Measurements from ENCODE around the gene PIGC. TPM values are rescaled to one million over a fixed set of nuclear protein-coding genes. Genes with fewer than 3 reads are reported as not detected.

PIGC gene
- total RNA-seq, 4 donors from 2014 or later = 10.8 to 23.1 (median 18.1) TPM

DNA sequence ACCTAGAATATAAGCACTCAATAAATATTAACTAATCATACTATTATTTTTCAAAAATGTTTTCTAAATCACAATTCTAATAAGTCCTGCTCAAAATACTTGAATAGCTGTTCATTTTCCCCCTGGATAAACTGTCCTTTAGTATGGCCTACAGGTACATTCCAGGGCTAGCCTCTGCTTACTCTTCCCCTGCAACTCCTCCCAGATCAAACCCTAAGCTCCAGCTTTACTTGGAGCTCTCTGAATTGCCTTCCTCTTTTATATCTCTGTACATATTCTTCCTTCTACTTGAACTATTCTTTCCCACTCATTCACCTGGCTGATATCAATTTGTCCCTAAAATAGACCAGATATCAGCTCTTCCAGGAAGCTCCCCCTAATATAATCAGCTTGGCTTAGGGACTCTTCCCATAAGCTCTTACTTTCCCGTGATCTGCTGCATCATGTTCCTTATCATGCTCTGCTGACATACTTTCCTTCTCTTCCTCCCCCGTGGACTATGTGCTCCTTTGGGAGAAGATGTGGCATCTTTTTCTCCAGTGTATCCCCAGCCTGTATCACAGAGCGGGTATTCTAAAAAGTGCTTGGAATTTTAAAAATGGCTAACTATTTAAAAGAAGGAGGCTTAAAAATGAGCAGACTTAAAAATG lies 43.1 kb upstream of the PIGC start:
- TF ChIP-seq, protein P1, sequence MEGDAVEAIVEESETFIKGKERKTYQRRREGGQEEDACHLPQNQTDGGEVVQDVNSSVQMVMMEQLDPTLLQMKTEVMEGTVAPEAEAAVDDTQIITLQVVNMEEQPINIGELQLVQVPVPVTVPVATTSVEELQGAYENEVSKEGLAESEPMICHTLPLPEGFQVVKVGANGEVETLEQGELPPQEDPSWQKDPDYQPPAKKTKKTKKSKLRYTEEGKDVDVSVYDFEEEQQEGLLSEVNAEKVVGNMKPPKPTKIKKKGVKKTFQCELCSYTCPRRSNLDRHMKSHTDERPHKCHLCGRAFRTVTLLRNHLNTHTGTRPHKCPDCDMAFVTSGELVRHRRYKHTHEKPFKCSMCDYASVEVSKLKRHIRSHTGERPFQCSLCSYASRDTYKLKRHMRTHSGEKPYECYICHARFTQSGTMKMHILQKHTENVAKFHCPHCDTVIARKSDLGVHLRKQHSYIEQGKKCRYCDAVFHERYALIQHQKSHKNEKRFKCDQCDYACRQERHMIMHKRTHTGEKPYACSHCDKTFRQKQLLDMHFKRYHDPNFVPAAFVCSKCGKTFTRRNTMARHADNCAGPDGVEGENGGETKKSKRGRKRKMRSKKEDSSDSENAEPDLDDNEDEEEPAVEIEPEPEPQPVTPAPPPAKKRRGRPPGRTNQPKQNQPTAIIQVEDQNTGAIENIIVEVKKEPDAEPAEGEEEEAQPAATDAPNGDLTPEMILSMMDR (IDR thresholded peaks at IDR 0.05) = no peak
- no peak for TF ChIP-seq POLR2A (IDR thresholded peaks at IDR 0.05)
- H3K4me1 ChIP-seq = peaks cover 0 to 20% (median 3%) of the 10 kb centered on the region in 3 donors
- no peak for DNase-seq
- 68% methylated on average over 3 of the region's 3 CpGs for WGBS, 2 donors
- H3K27me3 ChIP-seq = no peaks in the 10 kb centered on the region
- intact Hi-C loops (cut with DNase I) = no loop called here
- no peaks in the 10 kb centered on the region for H3K9me3 ChIP-seq
- no peaks in the 10 kb centered on the region for H3K36me3 ChIP-seq
- H3K4me3 ChIP-seq = no peak overlapping the region
- no peak overlapping the region for H3K27ac ChIP-seq

- no peaks in the 10 kb centered on the region for H3K27me3 ChIP-seq
- H3K4me3 ChIP-seq = no peak overlapping the region
- no peaks in the 10 kb centered on the region for H3K36me3 ChIP-seq
- H3K27ac ChIP-seq = no peak overlapping the region
- DNase-seq = no peak
- TF ChIP-seq, protein P1 (IDR thresholded peaks at IDR 0.05) = no peak
- no peak for TF ChIP-seq POLR2A (IDR thresholded peaks at IDR 0.05)
- H3K9me3 ChIP-seq = no peaks in the 10 kb centered on the region
- H3K4me1 ChIP-seq = peaks cover 0 to 20% (median 3%) of the 10 kb centered on the region in 3 donors
- 73 to 74% methylated on average over 5 of the region's 5 CpGs for WGBS, 2 donors
- intact Hi-C loops (cut with DNase I) = no loop called here
Measured at GRCh38 chr1:172485626-172486025, 41.8 kb upstream of the PIGC start.

DNA sequence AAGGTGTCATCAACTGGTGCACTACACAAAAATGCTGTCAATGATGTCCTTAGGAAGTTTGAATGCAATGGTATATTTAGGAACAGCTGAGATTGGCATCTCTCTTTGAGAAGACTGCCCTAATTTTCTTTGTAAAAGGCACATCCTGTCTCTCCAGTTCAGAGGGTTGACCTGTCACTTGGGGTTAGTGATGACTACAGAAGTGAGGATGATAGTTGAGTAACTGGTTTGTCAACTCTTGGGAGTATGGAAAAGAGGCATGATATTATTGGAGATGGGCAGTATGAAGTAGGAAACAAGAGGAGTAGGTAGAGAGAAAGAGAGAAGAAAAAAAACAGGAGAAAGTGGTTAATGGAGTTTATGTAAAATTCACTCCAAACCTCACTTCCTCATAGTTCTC lies 40.4 kb upstream of the PIGC start:
- Histone ChIP-seq H3K27ac (peak overlapping the region in 1 of 4 donors; percentile 26), H3K27me3 (no peaks in the 10 kb centered on the region), H3K4me3 (no peak overlapping the region), H3K9me3 (no peaks in the 10 kb centered on the region), H3K4me1 (peaks cover 0 to 20% (median 3%) of the 10 kb centered on the region in 3 donors), H3K36me3 (no peaks in the 10 kb centered on the region)
- TF ChIP-seq, protein P1 (IDR thresholded peaks at IDR 0.05) = no peak
- no peak for TF ChIP-seq POLR2A (IDR thresholded peaks at IDR 0.05)
- intact Hi-C loops (cut with DNase I) = no loop called here
- DNase-seq = no peak

- H3K36me3 ChIP-seq = no peaks in the 10 kb centered on the region
- no peak for DNase-seq
- H3K4me3 ChIP-seq = no peak overlapping the region
- H3K4me1 ChIP-seq = peaks cover 0 to 20% (median 3%) of the 10 kb centered on the region in 3 donors
- peak overlapping the region in 1 of 4 donors; percentile 26 for H3K27ac ChIP-seq
- H3K9me3 ChIP-seq = no peaks in the 10 kb centered on the region
- intact Hi-C loops (cut with DNase I) = no loop called here
- TF ChIP-seq POLR2A (IDR thresholded peaks at IDR 0.05) = no peak
- TF ChIP-seq, protein P1 (IDR thresholded peaks at IDR 0.05) = no peak
- no peaks in the 10 kb centered on the region for H3K27me3 ChIP-seq
Measured at GRCh38 chr1:172483448-172483847, 39.6 kb upstream of the PIGC start.

GRCh38 chr1:172482044-172482443 lies 38.2 kb upstream of the PIGC start:
- intact Hi-C loops (cut with DNase I) = no loop called here
- no peaks in the 10 kb centered on the region for H3K27me3 ChIP-seq
- H3K9me3 ChIP-seq = no peaks in the 10 kb centered on the region
- H3K4me3 ChIP-seq = no peak overlapping the region
- H3K36me3 ChIP-seq = no peaks in the 10 kb centered on the region
- no peak overlapping the region for H3K27ac ChIP-seq
- DNase-seq = no peak
- H3K4me1 ChIP-seq = peaks cover 0 to 26% (median 3%) of the 10 kb centered on the region in 3 donors
- TF ChIP-seq, protein P1 (IDR thresholded peaks at IDR 0.05) = no peak
- TF ChIP-seq POLR2A (IDR thresholded peaks at IDR 0.05) = no peak
- 22% methylated on average over 1 of the region's 1 CpG; no CpG with 5 or more reads in 1 of the 2 donors for WGBS, 2 donors
